Loucy (cell line): ENCODE results near the gene LYZL4.

ENCODE experiments used
- H2AFZ ChIP-seq: fragments of 200-600 bp; sonication (generic); 2 replicates; pipeline ENCODE4 v1.6.0; 2016; ENCODE audit warnings: antibody characterized with exemption, mild to moderate bottlenecking, low read length, moderate library complexity
- H3F3A ChIP-seq: fragments of 200-600 bp; 2 replicates; pipeline ENCODE4 v1.6.0; 2016; ENCODE audit warnings: antibody characterized with exemption, low read depth, mild to moderate bottlenecking
- H3K27me3 ChIP-seq: fragments of 200-600 bp; sonication (generic); 2 replicates; pipeline ENCODE4 v1.6.1; 2014; ENCODE audit warnings: low read length, mild to moderate bottlenecking; ENCODE audit not compliant: insufficient read depth, poor library complexity, severe bottlenecking
- H3K36me3 ChIP-seq: fragments of 200-600 bp; sonication (generic); 2 replicates; pipeline ENCODE4 v1.6.1; 2016; ENCODE audit warnings: low read length; ENCODE audit not compliant: insufficient read depth
- H3K4me1 ChIP-seq: fragments of 200-600 bp; sonication (generic); 2 replicates; pipeline ENCODE4 v1.5.1; 2014; ENCODE audit warnings: low read length, mild to moderate bottlenecking; ENCODE audit not compliant: insufficient read depth, poor library complexity, severe bottlenecking
- H3K4me2 ChIP-seq: fragments of 200-600 bp; sonication (generic); 2 replicates; pipeline ENCODE4 v1.6.0; 2014; ENCODE audit warnings: antibody characterized with exemption, low read length, low read depth, mild to moderate bottlenecking; ENCODE audit not compliant: poor library complexity, severe bottlenecking
- H3K4me3 ChIP-seq: fragments of 200-600 bp; sonication (generic); 2 replicates; pipeline ENCODE4 v1.5.1; 2014; ENCODE audit warnings: low read length, mild to moderate bottlenecking, mixed read lengths; ENCODE audit not compliant: poor library complexity, severe bottlenecking
- H3K79me2 ChIP-seq: fragments of 200-600 bp; sonication (generic); 2 replicates; pipeline ENCODE4 v1.6.1; 2014; ENCODE audit warnings: low read length; ENCODE audit not compliant: insufficient read depth
- H3K9ac ChIP-seq: fragments of 200-600 bp; sonication (generic); 2 replicates; pipeline ENCODE4 v1.6.0; 2014; ENCODE audit warnings: mild to moderate bottlenecking, low read depth, low read length, moderate library complexity; ENCODE audit not compliant: poor library complexity, severe bottlenecking
- H3K9me2 ChIP-seq: fragments of 200-600 bp; sonication (generic); replicated peaks from 2 replicates; pipeline ENCODE4 v1.6.1; 2016; ENCODE audit warnings: low read depth, low read length, mixed read lengths
- H3K9me3 ChIP-seq: fragments of 200-600 bp; sonication (generic); 2 replicates; pipeline ENCODE4 v1.6.1; 2014; ENCODE audit warnings: mild to moderate bottlenecking, antibody characterized with exemption, low read length, low read depth; ENCODE audit not compliant: insufficient read depth
- H4K20me1 ChIP-seq: fragments of 200-600 bp; sonication (generic); 2 replicates; pipeline ENCODE4 v1.6.0; 2014; ENCODE audit warnings: antibody characterized with exemption, low read length, mild to moderate bottlenecking; ENCODE audit not compliant: insufficient read depth, poor library complexity, severe bottlenecking
- EZH2phosphoT487 ChIP-seq: fragments of 200-600 bp; IDR thresholded peaks from 2 replicates; pipeline ENCODE4 v1.6.1; 2018; ENCODE audit warnings: antibody characterized with exemption, mild to moderate bottlenecking, moderate library complexity, borderline replicate concordance
- TF ChIP-seq, protein P1 (sequence below): fragments of 200-600 bp; sonication (generic); conservative IDR thresholded peaks from 2 replicates; pipeline ENCODE4 v1.5.1; 2014; ENCODE audit warnings: mild to moderate bottlenecking, antibody characterized with exemption, low read length

LYZL4 gene

DNA sequence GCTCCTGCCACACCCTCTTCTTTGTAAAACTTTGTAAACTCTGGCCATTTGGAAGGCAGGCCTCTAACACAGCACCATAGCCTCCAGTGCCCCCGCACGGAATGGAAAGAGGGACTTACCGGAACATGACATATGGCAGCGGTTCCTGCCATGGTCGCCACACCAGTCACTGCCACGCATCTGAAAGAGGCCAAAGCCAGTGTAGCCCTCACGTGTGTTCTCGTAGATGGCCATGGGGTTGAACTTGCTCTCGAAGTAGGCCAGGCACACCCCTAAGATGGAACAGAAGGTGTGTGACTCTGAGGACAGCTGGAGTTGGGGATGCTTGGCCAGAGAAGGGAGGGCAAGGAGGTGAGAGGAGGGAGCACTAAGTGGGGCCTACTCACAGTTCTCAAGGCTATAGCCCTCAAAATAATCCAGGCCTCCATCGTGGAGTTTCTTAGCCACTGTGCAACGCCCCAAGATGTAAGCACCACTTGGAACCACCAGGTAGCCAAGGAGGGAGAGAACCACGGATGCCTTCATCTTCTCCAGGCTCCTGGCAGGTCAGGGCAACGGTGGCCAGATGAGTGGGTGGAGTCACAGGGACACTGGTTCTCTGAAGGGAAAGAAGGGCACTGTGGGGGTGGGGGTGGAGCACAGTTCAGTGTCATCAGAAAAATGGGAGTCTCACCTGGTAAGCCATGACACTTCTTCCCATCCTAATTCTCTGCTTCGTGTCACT, 3.5 kb downstream of the LYZL4 start:
- H3K4me3 ChIP-seq: no peak overlapping the region
- no peaks in the 10 kb centered on the region for H3K9me3 ChIP-seq
- no peak for TF ChIP-seq EZH2phosphoT487
- TF ChIP-seq, protein P1, sequence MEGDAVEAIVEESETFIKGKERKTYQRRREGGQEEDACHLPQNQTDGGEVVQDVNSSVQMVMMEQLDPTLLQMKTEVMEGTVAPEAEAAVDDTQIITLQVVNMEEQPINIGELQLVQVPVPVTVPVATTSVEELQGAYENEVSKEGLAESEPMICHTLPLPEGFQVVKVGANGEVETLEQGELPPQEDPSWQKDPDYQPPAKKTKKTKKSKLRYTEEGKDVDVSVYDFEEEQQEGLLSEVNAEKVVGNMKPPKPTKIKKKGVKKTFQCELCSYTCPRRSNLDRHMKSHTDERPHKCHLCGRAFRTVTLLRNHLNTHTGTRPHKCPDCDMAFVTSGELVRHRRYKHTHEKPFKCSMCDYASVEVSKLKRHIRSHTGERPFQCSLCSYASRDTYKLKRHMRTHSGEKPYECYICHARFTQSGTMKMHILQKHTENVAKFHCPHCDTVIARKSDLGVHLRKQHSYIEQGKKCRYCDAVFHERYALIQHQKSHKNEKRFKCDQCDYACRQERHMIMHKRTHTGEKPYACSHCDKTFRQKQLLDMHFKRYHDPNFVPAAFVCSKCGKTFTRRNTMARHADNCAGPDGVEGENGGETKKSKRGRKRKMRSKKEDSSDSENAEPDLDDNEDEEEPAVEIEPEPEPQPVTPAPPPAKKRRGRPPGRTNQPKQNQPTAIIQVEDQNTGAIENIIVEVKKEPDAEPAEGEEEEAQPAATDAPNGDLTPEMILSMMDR: no peak
- no peak overlapping the region for H3K4me2 ChIP-seq
- H3K9ac ChIP-seq: no peak overlapping the region
- H3K79me2 ChIP-seq: no peaks in the 10 kb centered on the region
- no peaks in the 10 kb centered on the region for H3F3A ChIP-seq
- H3K4me1 ChIP-seq: no peaks in the 10 kb centered on the region
- H4K20me1 ChIP-seq: no peaks in the 10 kb centered on the region
- no peaks in the 10 kb centered on the region for H3K9me2 ChIP-seq
- peaks cover 6% of the 10 kb centered on the region for H3K27me3 ChIP-seq
- H3K36me3 ChIP-seq: no peaks in the 10 kb centered on the region
- no peak overlapping the region for H2AFZ ChIP-seq

DNA sequence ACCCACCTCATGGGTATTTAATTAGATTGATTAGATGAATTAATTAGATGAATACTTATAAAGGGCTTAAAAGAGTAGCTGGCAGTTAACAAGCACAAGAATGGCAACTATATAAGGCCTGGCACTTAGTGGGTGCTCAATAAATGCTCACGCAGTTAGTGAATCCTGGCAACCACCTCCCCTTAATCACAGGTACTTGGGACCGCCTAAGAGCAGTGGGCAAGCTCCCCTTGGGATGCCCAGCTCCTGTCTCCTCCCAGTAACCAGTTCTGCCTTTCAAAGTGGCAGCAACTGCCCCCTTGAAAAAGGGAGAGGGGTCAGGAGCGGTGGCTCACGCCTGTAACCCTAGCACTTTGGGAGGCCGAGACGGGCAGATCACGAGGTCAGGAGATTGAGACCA, 4.6 kb downstream of the LYZL4 start:
- Histone ChIP-seq H3F3A (no peaks in the 10 kb centered on the region), H3K4me3 (no peak overlapping the region), H3K9me2 (no peaks in the 10 kb centered on the region), H3K4me1 (no peaks in the 10 kb centered on the region), H3K9me3 (no peaks in the 10 kb centered on the region; the same call in 1 of the 2 replicates), H3K9ac (no peak overlapping the region), H3K79me2 (no peaks in the 10 kb centered on the region), H4K20me1 (no peaks in the 10 kb centered on the region), H2AFZ (no peak overlapping the region), H3K4me2 (no peak overlapping the region), H3K27me3 (peaks cover 6% of the 10 kb centered on the region), H3K36me3 (no peaks in the 10 kb centered on the region)
- TF ChIP-seq, protein P1: no peak
- no peak for TF ChIP-seq EZH2phosphoT487

DNA sequence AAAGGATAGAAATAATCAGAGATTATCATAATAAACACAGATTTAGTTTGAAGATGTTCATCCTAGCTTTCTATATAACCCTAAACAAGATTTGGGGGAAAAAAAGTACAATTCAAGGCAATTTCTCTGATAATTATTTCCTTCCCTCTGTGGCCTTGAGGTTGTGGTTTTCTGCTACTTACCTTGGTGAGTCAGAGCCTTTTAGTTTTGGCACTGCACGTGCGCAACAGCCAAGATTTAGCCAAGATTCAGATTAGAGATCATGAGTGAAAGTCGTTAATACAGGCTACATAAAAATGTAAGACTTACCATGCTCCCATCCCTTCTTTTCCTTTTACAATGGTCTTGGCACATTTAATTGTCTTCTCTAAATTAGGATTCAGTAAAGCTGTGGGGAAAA, 6.7 kb downstream of the LYZL4 start:
- H2AFZ ChIP-seq: no peak overlapping the region

More for the DNA sequence above, 6.7 kb downstream of the LYZL4 start:
- H3K9me2 ChIP-seq: no peaks in the 10 kb centered on the region
- no peak overlapping the region for H3K4me2 ChIP-seq
- H3F3A ChIP-seq: no peaks in the 10 kb centered on the region
- H3K9me3 ChIP-seq: no peaks in the 10 kb centered on the region; the same call in 1 of the 2 replicates
- no peak overlapping the region for H3K9ac ChIP-seq
- H4K20me1 ChIP-seq: no peaks in the 10 kb centered on the region
- H3K79me2 ChIP-seq: no peaks in the 10 kb centered on the region
- peaks cover 2% of the 10 kb centered on the region for H3K27me3 ChIP-seq
- no peak overlapping the region for H3K4me3 ChIP-seq
- no peaks in the 10 kb centered on the region for H3K36me3 ChIP-seq
- no peaks in the 10 kb centered on the region for H3K4me1 ChIP-seq
- no peak for TF ChIP-seq EZH2phosphoT487
- TF ChIP-seq, protein P1: no peak
